ENCODE measurements around the gene BMERB1.

Gene BMERB1

GRCh38 chr16:15519790-15520189 lies 85.4 kb downstream of the BMERB1 start:
- TF ChIP-seq, protein P1, sequence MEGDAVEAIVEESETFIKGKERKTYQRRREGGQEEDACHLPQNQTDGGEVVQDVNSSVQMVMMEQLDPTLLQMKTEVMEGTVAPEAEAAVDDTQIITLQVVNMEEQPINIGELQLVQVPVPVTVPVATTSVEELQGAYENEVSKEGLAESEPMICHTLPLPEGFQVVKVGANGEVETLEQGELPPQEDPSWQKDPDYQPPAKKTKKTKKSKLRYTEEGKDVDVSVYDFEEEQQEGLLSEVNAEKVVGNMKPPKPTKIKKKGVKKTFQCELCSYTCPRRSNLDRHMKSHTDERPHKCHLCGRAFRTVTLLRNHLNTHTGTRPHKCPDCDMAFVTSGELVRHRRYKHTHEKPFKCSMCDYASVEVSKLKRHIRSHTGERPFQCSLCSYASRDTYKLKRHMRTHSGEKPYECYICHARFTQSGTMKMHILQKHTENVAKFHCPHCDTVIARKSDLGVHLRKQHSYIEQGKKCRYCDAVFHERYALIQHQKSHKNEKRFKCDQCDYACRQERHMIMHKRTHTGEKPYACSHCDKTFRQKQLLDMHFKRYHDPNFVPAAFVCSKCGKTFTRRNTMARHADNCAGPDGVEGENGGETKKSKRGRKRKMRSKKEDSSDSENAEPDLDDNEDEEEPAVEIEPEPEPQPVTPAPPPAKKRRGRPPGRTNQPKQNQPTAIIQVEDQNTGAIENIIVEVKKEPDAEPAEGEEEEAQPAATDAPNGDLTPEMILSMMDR (IDR thresholded peaks at IDR 0.05): no peak
- peaks cover 41% of the 10 kb centered on the region for H3K36me3 Mint-ChIP-seq (ENCODE audit: low read depth)
- H3K27me3 Mint-ChIP-seq (ENCODE audit: low read depth, poor library complexity): peaks cover 5% of the 10 kb centered on the region
- no peak for DNase-seq
- H3K4me1 Mint-ChIP-seq: peaks cover 55% of the 10 kb centered on the region
- peak overlapping the region; percentile 30 for H3K27ac Mint-ChIP-seq
- H3K4me3 Mint-ChIP-seq: no peak overlapping the region
- H3K9me3 Mint-ChIP-seq: no peaks in the 10 kb centered on the region

- Mint-ChIP-seq H3K27ac (no peak overlapping the region), H3K36me3 (ENCODE audit: low read depth) (peaks cover 31% of the 10 kb centered on the region), H3K4me1 (peaks cover 55% of the 10 kb centered on the region), H3K9me3 (no peaks in the 10 kb centered on the region), H3K27me3 (ENCODE audit: low read depth, poor library complexity) (peaks cover 5% of the 10 kb centered on the region), H3K4me3 (no peak overlapping the region)
- DNase-seq: no peak
- TF ChIP-seq, protein P1 (IDR thresholded peaks at IDR 0.05): no peak
Observed at GRCh38 chr16:15521390-15521757, 87.0 kb downstream of the BMERB1 start.

DNA sequence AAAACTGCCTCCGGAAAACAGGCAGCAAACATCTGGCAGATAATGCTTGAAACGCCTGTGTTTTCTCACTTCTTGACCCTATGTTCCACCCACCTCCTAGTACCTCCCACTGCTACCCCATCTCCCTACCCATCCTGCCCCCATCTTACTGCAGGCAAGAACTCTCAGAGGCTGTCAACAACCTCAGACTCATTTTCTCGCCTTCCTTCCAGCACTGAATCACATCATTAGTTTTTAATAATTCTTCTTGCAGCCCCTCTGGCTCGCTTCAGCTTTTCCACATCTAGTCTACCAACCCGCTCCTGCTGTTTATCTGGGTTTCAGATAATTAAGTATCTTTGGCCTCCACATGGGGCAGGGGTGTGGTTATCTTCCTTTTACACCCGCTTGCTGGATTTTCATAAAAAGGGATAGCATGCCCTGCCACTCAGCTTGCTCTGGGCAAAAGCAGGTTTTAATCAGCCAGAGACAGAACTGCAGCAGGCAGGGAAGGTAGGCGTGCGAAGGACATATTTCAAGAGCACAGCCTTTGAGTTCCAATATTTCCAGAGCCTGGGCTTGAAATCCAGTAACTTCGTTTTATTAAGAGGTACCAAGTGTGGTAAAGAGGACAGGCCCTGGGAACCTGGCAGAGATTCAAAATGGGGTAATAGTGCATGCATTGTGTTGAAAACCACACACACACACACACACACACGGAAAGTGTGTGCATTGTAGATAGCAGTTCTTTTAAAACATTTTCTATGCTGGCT lies 87.5 kb downstream of the BMERB1 start:
- peaks cover 55% of the 10 kb centered on the region for H3K4me1 Mint-ChIP-seq
- no peak overlapping the region for H3K4me3 Mint-ChIP-seq
- peaks cover 5% of the 10 kb centered on the region for H3K27me3 Mint-ChIP-seq (ENCODE audit: low read depth, poor library complexity)
- peaks cover 29% of the 10 kb centered on the region for H3K36me3 Mint-ChIP-seq (ENCODE audit: low read depth)
- peaks cover under 1% of the 10 kb centered on the region for H3K9me3 Mint-ChIP-seq
- no peak for DNase-seq
- TF ChIP-seq, protein P1 (IDR thresholded peaks at IDR 0.05): no peak
- H3K27ac Mint-ChIP-seq: no peak overlapping the region

- TF ChIP-seq, protein P1 (IDR thresholded peaks at IDR 0.05): no peak
- H3K27ac Mint-ChIP-seq: no peak overlapping the region
- peaks cover 5% of the 10 kb centered on the region for H3K27me3 Mint-ChIP-seq (ENCODE audit: low read depth, poor library complexity)
- H3K36me3 Mint-ChIP-seq (ENCODE audit: low read depth): peaks cover 33% of the 10 kb centered on the region
- peaks cover 10% of the 10 kb centered on the region for H3K9me3 Mint-ChIP-seq
- H3K4me3 Mint-ChIP-seq: no peak overlapping the region
- H3K4me1 Mint-ChIP-seq: peaks cover 47% of the 10 kb centered on the region
- DNase-seq: no peak
Observed at GRCh38 chr16:15523092-15523541, 88.7 kb downstream of the BMERB1 start.

DNA sequence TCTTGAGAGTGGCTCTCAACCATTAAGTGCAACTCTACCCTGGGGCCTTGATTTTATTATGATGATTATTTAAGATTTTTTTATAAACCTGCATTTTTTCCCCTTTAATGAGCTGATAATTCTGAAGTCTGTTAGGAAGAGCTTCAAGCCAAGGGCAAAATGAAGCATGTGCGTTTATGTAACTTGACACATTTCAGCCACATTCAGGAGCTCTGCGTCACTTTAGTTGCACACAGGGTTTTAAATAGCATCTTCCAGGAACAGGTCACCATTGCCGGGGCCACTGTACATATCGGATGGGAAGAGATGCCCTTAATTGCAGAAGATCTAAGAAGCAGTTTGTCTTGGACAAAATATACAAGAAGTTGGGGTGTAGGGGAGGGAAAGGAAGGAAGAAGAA lies 89.6 kb downstream of the BMERB1 start:
- DNase-seq: no peak
- no peak overlapping the region for H3K27ac Mint-ChIP-seq

More for the DNA sequence above, 89.6 kb downstream of the BMERB1 start:
- Mint-ChIP-seq H3K27me3 (ENCODE audit: low read depth, poor library complexity) (peaks cover 5% of the 10 kb centered on the region), H3K36me3 (ENCODE audit: low read depth) (peaks cover 41% of the 10 kb centered on the region), H3K4me1 (peaks cover 39% of the 10 kb centered on the region), H3K4me3 (no peak overlapping the region), H3K9me3 (peaks cover 11% of the 10 kb centered on the region)
- TF ChIP-seq, protein P1 (IDR thresholded peaks at IDR 0.05): no peak

Measured in nephron progenitor cell (in vitro differentiated cells).